ENCODE measurements around the gene PLOD2. TPM values are rescaled to one million over a fixed set of nuclear protein-coding genes. Genes with fewer than 3 reads are reported as not detected.

Gene PLOD2
- total and polyA plus RNA-seq, 2 of the 8 experiments (the other 6 are each of a cell fraction or from before 2014, with no cell fraction given): 4.0 to 28.7 TPM

- TF ChIP-seq FOSL1 (IDR thresholded peaks at IDR 0.05; ENCODE audit: insufficient read depth, low read depth, low read length): no peak
Observed at GRCh38 chr3:146102885-146103284, 58.1 kb downstream of the PLOD2 start (continued).

Measured in H1 (cell line).